Uterus (tissue), 4 donors: Measurements from ENCODE around the gene TMED6. TPM values are rescaled to one million over a fixed set of nuclear protein-coding genes. Genes with fewer than 3 reads are reported as not detected.
"Not testable (repeated sequence)": the region's sequence is repeated elsewhere in the genome, so short reads cannot be mapped to it uniquely, and the experiment has no call there.

Experiments
- DNase-seq, 2 donors: peaks; one replicate each; pipeline ENCODE4 v3.0.0-alpha.2; 2019 to 2020
- H3K27ac ChIP-seq, 2 donors: fragments of 200-600 bp; sonication (generic); 1 replicate in 1 of 2; 2 replicates in 1 of 2; pipeline ENCODE4 v1.5.1; 2016 to 2018
- H3K27me3 ChIP-seq, 2 donors: fragments of 200-600 bp; sonication (generic); one replicate each; pipeline ENCODE4 v1.5.1; 2018 to 2019; ENCODE audit warnings: control low read depth in 1 of 2
- H3K36me3 ChIP-seq, 2 donors: fragments of 200-600 bp; sonication (generic); one replicate each; pipeline ENCODE4 v1.5.1; 2019; ENCODE audit warnings: control low read depth in 1 of 2
- H3K4me1 ChIP-seq, 2 donors: fragments of 200-600 bp; sonication (generic); one replicate each; pipeline ENCODE4 v1.5.1; 2018 to 2019; ENCODE audit warnings: control low read depth in 1 of 2
- H3K4me3 ChIP-seq, 2 donors: fragments of 200-600 bp; sonication (generic); 1 replicate in 1 of 2; 2 replicates in 1 of 2; pipeline ENCODE4 v1.5.1; 2018 to 2019; ENCODE audit warnings: mild to moderate bottlenecking in 1 of 2
- H3K9me3 ChIP-seq, 2 donors: fragments of 200-600 bp; sonication (generic); one replicate each; pipeline ENCODE4 v1.5.1; 2019; ENCODE audit warnings: control low read depth in 1 of 2
- CTCF ChIP-seq, 4 experiments: fragments of 200-600 bp in 2 of 4; fragments of 450-650 bp in 2 of 4; sonication (generic) in 2 of 4; IDR thresholded peaks; one replicate each; pipeline ENCODE4 v1.5.1; 2016 to 2019; ENCODE audit warnings: antibody characterized with exemption in 4 of 4, mild to moderate bottlenecking in 2 of 4, moderate library complexity in 1 of 4
- POLR2A ChIP-seq, 2 donors: fragments of 450-650 bp; IDR thresholded peaks; one replicate each; pipeline ENCODE4 v1.6.1; 2016; ENCODE audit warnings: antibody characterized with exemption in 2 of 2, mild to moderate bottlenecking in 1 of 2, moderate library complexity in 1 of 2
- intact Hi-C: fragments of 100-400 bp; cut with DNase I; formaldehyde crosslinking; loops from one replicate; pipeline ENCODE4 v1.15.1; 2023; ENCODE audit warnings: low total_unique reads
- total RNA-seq, 4 donors: library from RNA; depleted of rRNA in 3 of 4; stranded (reverse); fragments of >200 nt in 3 of 4; gene quantifications; one replicate each; pipeline versions ENCODE4 v1.1.0 to v1.2.4, GENCODE V29; 2014 to 2023
- donor health status: DM: yes; HTN: yes; CAD: no.

Gene TMED6
- total RNA-seq, 4 donors from 2014 or later = 0.98 TPM; not detected in 3

GRCh38 chr16:69298261-69298660 lies 53.3 kb downstream of the TMED6 start:
- no peak for DNase-seq
- no peak overlapping the region for H3K27ac ChIP-seq
- TF ChIP-seq CTCF (IDR thresholded peaks at IDR 0.05) = no peak
- no peak for TF ChIP-seq POLR2A (IDR thresholded peaks at IDR 0.05)
- no peaks in the 10 kb centered on the region for H3K36me3 ChIP-seq
- no peaks in the 10 kb centered on the region for H3K27me3 ChIP-seq
- no peaks in the 10 kb centered on the region for H3K9me3 ChIP-seq
- H3K4me1 ChIP-seq = no peaks in the 10 kb centered on the region
- intact Hi-C loops = no loop called here
- no peak overlapping the region for H3K4me3 ChIP-seq

- intact Hi-C loops, H3K9me3 ChIP-seq, H3K36me3 ChIP-seq, H3K4me3 ChIP-seq, H3K4me1 ChIP-seq, H3K27ac ChIP-seq, H3K27me3 ChIP-seq, DNase-seq: not testable (repeated sequence)
These were observed 54.8 kb downstream of the TMED6 start for GRCh38 chr16:69296771-69297170.

GRCh38 chr16:69294051-69294450 lies 57.5 kb downstream of the TMED6 start:
- Histone ChIP-seq H3K4me3 (no peak overlapping the region), H3K36me3 (no peaks in the 10 kb centered on the region), H3K27me3 (no peaks in the 10 kb centered on the region), H3K4me1 (no peaks in the 10 kb centered on the region), H3K9me3 (no peaks in the 10 kb centered on the region), H3K27ac (no peak overlapping the region)
- no peak for DNase-seq
- intact Hi-C loops = no loop called here
- no peak for TF ChIP-seq CTCF (IDR thresholded peaks at IDR 0.05)

- H3K4me1 ChIP-seq = no peaks in the 10 kb centered on the region
- no peak overlapping the region for H3K4me3 ChIP-seq
- no peak overlapping the region for H3K27ac ChIP-seq
- intact Hi-C loops = no loop called here
- no peaks in the 10 kb centered on the region for H3K27me3 ChIP-seq
- TF ChIP-seq POLR2A (IDR thresholded peaks at IDR 0.05) = no peak
- no peak for TF ChIP-seq CTCF (IDR thresholded peaks at IDR 0.05)
- no peaks in the 10 kb centered on the region for H3K36me3 ChIP-seq
- DNase-seq = no peak
- no peaks in the 10 kb centered on the region for H3K9me3 ChIP-seq
These were observed 58.2 kb downstream of the TMED6 start for GRCh38 chr16:69293401-69293800.

Other genes starting within 250 kb of the TMED6 start
- gene HAS3, start 246.1 kb downstream of the TMED6 start, total RNA-seq = 1 to 10 TPM in 3 of 4 donors, under 1 TPM in 1; under 0.01 to 2.6 (median 1.8) TPM
- 100 to 1,000 TPM in 1 of 4 donors, 10 to 100 TPM in 3; 29.7 to 120 (median 65.3) TPM for gene CHTF8, start 219.2 kb downstream of the TMED6 start, total RNA-seq
- 10 to 100 TPM; 12.1 to 45.1 (median 31.4) TPM for gene UTP4, start 219.1 kb downstream of the TMED6 start, total RNA-seq
- gene SNTB2, start 164.6 kb downstream of the TMED6 start, total RNA-seq = 10 to 100 TPM; 28.2 to 88.0 (median 59.5) TPM
- 10 to 100 TPM; 14.6 to 39.5 (median 25.0) TPM for gene VPS4A, start 40.4 kb downstream of the TMED6 start, total RNA-seq
- gene PDF, start 21.2 kb downstream of the TMED6 start, total RNA-seq = 10 to 100 TPM in 2 of 4 donors, 1 to 10 TPM in 2; 3.2 to 69.9 (median 13.2) TPM
- 10 to 100 TPM; 39.4 to 58.8 (median 43.0) TPM for gene COG8, start 12.2 kb downstream of the TMED6 start, total RNA-seq
- gene NIP7, start 12.0 kb downstream of the TMED6 start, total RNA-seq = 10 to 100 TPM in 3 of 4 donors, 1 to 10 TPM in 1; 6.2 to 21.7 (median 16.9) TPM
- gene TERF2, start 34.2 kb upstream of the TMED6 start, total RNA-seq = 10 to 100 TPM; 13.5 to 62.2 (median 27.1) TPM
- gene CYB5B, start 72.8 kb upstream of the TMED6 start, total RNA-seq = 10 to 100 TPM; 24.1 to 70.3 (median 57.6) TPM
- gene NFAT5, start 214.2 kb upstream of the TMED6 start, total RNA-seq = 100 to 1,000 TPM in 1 of 4 donors, 10 to 100 TPM in 3; 37.4 to 109 (median 61.7) TPM